Measurements from ENCODE around the gene APPL2.
A peak's percentile ranks its signal among the peaks of the same experiment; 100 is the strongest.

APPL2 gene

DNA sequence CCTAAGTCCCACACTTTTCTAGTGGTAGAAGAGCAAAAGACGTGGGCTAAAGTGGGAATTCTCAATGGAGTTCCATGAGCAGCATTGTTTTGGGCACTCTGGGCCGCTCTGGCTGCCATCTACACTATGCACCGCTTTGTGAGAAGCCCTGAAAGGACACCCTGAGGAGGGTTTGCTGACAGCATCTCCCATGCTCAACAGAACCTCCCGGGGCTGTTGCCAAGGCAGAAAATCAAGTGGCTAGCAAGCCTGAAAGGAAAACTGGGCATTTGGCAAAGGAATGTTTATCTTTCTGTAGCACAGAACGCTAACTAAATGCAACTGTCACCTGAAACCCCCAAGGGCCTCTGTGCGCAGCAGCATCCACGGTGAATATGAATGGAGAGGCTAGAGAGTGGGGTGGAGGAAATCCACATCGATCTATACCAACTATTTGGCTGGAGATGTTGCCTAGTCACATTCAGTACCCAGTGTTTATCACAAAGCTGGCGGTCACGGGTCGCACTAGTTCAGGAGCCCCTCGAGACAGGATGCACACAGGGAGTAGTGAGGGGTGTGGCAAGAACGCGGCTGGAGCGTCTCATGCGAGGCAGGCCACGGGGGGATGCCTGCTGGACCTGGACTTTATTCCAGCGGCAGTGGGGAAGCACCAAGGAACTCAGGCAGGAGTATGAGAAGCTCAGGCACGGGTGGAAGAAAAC lies 14.2 kb downstream of the APPL2 start:
- no peak for DNase-seq

DNA sequence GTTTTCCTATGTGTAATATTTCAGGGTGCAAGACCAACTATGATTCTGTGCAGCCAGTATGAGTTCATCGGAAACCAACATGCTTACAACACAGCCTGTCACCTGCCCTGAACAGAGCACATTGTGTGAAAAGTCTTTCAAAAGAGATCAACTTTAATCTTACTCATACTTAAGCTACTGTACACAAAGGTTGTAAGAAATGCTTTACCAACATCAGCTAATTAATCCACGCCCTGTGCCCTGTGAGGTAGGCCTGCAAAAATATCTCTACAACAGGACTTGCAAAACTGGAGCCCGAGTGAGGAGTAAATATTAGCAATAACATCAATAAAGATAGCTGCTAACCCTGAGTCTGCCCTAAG lies 15.1 kb downstream of the APPL2 start:
- DNase-seq = no peak

DNA sequence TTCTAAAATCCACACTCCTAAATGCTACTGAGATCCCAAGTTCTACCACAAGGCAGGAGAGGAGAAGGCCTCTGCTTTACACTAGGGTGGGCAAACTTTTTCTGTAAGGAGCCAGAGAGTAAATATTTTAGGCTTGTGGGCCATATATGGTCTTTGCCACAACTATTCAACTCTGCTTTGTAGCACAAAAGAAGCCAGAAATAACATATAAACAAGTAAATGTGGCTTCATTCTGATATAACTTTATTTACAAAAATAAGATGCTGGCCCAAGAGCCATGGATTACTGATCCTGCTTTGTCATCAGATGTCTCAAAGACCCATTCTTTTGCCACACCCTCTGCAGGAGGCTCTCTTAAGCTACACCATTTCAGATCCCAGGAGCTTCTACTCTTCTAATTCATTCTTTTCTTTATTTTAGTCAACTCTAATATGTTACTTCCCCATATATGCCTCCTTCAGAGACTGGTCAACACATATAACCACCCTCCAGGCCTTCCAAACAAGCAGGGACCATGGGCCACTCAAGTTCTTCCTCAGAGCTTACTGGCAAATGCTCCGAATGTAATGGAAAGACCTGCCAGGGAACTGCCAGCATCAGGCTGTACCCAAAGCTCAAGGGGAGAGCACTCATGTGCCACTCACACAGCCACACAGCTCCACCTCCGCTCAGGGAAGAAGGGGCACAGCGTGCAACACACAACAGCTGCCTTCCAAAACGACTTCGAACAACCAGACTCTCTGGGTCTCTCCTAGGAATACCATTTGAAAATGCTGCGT lies 15.6 kb downstream of the APPL2 start:
- no peak for DNase-seq

DNA sequence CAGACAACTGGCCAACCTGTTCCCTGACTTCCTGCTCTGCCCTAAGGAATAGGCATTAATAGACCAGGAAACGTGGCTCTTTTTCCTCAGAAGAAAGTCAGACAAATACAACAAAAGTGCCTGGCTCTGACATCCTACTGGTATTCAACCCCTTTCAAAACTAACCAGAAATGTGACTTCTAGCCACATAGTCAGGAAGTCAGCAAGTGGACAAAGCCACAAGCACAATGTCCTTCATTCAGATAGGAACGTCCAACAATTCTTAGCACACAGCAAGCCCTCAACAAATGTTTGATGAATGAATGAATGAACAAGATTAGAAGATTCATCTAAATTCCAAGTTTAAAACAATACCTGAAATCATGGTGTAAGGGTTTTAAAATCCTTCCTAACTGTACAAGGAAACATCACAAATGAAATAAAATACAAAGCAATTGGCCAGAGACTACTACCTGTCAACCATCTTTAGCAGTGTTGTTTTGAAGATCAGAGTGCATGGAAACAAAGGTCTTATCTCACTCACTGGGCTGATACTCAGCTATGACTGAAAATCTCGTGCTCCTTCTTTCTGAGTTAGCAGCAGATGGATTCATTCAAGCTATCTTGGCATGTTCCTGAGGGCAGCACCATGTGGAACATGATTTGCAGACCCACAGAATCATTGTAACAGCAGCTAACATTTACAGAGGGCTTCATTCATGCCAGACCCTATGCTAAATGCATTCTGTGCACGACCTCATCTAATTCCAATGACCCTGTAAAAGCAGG lies 16.5 kb downstream of the APPL2 start:
- DNase-seq = no peak

DNA sequence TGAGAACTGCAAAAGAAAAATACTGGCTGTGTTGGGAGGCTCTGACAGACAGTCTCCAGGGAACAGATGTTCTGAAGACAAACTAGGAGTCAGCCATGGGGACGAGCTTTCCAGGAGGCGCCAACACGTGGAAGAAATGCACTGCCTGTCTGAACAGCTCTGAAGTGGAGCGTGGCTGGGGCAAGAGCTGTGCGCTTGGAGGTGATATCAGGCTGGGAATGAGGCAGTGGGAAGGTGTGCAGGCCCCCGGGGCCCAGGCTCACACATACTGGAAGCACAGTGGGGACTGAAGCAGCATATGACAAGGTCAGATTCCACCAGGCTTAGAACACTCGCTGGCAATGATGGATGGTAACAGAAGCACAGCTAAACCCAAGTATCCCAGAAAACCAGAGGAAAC lies 17.5 kb downstream of the APPL2 start:
- DNase-seq = no peak

DNA sequence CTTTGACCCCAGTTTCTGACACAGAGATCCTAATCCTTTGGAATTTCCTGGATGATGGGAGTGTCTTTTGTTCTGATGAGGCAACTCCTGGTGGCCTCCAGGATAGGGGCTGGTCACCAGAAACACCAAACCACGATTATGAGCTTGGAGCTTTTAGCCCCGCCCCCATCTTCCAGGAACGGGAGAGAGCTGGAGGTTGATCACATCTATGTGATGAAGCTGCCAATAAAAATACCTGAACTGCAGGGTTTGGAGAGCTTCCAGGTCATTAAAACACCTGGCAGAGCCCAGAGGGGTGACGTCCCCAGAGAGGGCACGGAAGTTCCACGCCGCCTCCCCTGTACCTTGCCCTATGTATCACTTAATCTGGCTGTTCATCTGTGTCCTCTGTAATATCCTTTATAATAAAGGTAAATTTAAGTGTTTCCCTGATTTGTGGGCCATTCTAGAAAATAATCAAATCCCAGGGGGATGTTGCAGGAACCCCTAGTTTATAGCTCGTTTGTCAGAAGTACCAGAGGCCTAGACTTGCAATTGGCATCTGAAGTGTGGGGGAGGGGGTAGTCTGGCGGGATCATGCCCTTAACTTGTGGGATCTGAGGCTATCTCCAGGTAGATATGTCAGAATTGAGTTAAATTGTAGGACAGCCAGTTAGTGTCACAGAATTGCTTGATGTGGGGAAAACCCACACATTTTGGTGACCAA lies 21.2 kb downstream of the APPL2 start:
- no peak for DNase-seq

DNA sequence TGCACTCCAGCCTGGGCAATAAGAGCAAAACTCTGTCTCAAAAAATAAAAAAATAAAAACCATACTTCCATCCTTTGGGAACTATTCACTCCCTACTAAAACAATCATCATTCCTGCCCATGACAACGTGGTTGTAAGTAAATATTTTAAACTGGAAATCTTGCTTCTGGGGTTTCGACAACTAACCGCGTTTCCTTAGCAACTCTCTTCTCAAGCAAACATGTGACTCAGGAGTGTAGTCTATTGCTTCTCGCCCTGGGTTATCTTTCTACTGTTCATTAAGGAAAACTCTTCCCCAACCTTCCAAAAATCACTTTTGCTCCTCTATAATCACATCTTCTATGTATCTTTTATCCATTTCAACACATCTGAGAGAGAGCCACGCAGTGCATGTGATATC lies 21.8 kb downstream of the APPL2 start:
- DNase-seq = no peak

DNA sequence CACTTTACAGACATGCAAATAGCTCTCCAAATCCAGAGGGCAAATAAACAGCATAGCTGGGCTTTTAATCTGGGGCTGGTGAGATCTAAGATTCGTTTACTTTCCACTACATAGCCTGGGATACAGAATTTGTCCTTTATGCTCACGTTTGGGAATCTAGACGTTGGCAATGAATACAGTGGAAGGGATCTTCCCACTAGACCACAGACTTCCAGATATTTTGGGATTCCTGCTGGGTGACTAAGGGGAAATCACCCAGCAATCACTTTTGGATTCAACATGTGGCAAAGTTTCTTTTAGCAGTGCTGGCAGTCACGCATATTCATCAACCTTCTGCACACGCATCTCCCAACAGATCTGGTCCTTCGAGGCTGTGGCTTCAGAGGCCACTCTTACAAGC lies 23.5 kb downstream of the APPL2 start:
- DNase-seq = no peak

DNA sequence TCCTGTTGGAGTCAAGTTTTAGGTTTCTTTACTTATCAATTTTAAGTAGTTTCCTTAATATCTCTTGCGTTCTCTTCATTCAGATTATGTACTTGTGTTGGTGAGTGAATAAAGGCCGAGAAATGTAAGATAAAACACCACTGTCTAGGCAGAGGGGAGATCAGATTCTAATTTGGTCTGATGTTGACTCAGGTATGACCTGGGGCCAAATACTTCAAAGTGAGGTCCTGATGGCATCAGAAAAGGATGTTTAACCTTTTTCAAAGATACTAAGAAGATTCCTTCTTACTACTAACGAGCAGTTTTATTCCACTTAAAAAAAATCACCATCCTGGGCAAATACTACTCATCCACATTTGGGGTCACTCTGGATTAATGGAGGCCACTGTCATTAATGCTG lies 26.9 kb downstream of the APPL2 start:
- no peak for DNase-seq

DNA sequence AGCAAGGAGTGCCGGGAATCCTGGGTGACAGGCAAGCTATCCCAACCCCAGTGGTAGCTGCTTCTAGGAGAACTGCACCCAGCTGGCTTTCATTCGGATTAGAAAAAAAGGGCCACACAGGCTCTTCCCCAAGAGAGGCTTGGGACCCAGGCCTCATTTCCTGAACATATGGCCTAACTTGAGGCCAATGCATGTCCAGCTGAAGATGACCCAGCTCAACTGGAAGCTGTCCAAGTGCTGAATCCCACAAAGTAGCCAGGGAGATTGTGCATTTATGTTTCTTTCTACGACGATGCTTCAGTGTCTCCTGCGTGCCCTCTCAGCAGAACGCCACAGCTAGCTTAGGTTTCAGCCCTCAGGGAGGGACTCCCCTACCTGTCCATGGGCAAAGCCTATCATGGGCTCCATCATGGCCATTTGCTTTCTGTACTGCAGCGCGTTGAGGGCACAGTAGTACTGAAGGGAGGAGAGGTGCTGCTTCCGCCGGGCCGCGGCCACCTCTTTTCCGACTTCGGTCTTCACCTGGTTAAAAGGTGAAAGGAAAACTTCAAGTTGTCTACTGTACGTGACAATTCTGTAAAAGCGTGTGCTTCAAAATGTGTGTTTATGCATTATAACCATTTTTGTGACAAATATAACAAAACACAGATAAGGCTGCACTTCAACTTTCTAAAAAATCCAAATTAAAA lies 29.1 kb downstream of the APPL2 start:
- no peak for DNase-seq

DNA sequence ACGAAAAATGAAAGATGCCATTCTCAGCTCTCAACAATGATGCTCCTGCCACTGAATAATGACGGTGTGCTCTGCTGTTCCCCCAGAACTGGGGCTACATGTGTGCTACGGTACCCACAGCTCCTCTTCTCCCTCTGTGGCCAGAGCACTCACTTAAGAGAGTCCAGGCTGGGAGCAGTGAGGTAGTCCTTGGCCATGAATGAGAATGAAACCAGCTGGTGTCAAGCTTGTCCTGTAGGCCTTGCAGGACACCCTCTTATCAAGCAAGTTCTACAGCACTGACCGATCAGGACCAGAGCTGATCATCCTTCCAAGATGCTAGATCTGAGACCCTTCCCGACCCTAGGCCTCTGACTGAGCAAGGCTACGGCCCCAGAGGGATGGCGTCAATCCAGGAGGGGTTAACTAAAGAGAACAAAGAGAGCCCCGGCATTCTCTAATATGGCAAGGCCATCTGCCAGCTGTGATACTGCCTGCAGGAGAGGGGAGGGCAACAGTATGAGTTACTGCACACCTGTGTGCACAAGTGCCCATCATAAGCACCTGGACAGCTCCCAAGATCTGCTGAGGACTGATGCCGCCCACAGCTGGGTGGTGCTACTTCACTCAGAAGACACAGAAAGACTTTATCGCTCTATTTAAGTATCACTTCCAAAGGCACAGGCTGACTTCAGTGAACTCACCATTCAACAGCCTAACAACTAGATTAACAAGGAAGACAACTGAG lies 30.5 kb downstream of the APPL2 start:
- DNase-seq = no peak

DNA sequence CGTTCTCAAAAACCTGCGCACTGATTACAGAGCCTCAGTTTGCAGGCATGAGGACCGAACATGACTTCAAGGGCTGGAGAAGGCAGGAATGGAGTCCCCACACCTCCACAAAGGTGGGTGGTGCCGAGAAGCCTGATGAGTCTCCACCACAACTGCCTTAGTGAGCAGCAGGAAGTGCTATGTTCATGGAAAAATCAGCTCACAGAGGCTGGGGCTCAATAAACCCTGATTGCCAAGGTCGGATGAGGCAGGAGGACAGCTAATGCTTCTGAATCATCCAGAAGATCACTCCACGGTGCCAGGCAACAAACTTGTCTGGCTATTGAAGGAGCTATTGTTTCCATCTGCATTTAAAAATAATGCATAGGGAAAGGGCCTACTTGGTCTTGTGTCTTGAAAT lies 31.1 kb downstream of the APPL2 start:
- peak; percentile 6 for DNase-seq

DNA sequence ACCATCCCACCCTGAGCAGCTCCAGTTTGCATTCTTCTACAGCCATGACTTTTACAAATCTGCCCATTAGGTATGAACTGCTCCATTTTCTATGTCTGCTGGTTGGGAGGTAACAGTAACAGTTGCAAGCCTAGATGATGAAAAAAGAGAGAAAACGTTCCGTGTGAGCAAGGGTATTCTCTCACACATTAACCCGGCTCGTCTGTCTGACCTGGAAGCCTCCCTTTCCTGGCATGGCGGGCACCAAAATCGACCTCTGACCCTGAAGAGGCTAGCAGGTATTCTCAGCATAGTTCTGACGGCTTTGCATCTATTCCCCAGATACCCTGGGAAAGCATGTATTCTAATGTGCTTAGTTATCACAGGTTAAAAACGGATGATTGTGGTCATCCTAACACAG lies 31.8 kb downstream of the APPL2 start:
- no peak for DNase-seq

DNA sequence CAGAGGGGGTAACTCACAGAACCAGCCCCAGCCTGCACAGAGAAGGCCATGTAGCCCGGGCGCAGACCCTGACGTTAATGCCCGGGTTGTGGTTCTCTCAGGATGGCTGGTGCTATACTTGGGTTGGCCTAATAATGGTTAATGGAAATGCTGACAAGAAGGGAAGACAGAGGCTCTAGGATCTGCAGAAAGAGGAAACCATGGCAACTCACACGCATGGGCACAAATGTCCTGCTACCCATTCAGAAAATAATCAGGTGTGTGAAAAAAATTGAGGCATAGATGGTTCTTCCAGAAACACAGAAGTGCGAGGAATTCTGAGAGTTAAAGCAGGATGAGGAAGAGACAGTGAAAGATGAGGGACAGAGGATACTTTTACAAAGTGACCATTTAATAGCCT lies 33.8 kb downstream of the APPL2 start:
- no peak for DNase-seq

DNA sequence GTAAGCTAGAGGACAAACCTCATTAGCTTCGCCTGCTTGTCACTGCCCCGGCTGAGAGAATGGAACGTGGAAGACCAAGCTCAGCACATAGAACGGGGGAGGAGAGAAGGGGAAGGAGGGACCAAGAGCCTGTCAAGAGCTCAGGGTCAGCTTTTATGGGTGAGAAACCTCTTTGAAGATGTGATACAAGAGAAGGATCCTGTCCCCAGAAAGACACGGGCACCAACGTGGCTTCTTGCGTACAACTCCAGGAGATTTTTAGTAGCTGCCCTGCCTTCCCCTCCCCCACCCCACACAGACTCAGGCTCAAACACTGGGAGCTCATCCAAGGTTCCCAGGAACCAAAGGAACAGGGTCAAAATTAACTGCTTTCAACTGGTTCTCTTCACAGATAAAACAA lies 34.7 kb downstream of the APPL2 start:
- no peak for DNase-seq

DNA sequence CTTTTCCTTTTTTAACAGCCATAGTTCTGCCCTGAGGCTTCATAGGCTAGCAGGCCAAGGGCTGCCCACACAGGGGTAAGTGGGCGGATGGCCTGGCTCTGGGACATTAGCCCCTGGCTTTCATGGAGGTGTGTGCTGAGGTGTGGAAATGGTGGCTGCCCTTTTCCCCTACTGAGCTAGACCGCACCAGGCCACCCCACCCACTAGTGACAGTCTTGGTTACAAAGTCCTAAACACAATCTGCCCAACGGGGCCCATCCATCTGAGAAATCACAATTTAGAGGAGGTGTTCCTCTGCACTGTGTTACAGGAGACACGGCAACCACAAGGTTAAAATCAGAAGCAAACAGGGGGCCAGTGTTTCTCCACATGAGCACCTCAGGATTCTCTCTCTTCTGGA lies 35.6 kb downstream of the APPL2 start:
- no peak for DNase-seq

DNA sequence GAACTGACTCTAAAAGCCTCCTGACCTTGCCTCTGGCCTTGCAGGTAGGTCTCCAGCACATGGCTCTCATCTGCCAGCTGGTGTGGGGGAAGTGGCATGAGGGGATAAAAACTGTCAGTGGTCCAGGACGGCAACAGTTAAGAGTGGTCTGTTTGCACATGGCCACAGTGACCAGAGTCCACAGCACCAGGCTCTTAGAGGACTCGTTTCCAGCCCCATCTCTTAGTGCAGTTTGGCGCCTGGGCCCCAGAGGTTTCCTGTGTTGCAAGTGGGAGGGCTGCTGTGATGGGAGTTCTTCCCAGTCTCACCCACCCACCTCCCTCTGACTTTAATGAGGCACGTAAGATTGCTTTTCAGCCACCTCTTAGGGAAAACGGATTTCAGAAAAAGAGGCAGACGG lies 37.0 kb downstream of the APPL2 start:
- no peak for DNase-seq

DNA sequence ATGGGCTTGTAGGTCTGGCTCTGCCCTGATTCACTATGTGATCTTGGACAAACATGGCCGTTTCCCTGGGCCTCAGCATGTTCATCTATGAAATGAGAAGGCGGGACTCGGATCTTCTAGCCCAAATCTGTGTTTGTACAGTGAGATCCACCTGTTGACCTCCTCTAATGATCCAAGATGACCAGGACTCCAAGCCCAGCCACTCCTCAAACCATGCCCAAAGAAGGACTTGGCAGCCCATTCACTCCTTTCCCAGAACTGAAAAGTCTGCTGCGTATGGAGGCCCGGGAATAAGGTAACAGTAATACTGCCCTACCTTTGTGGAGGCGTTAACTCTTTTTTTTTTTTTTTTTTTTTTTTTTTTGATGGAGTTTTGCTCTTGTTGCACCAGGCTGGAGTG lies 39.9 kb downstream of the APPL2 start:
- DNase-seq = no peak

DNA sequence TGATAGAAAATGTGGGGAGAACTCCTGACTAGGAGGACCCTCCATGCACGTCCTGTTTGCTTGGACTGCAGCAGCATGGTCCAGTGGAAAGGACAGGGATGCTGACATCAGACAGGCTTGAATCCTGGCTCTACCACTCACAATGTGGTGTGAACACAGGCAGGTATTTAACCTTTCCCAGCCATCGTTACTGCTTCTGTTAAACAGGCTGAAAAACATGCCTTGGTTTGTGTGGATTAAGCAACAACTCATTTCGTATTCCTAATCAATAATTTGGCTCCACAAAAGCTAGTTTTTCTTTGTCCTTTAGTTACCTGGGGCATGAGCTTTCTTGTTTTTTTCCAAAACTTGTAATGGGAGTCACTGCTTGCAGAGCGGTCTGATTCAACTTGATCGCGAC lies 41.0 kb downstream of the APPL2 start:
- DNase-seq = no peak

DNA sequence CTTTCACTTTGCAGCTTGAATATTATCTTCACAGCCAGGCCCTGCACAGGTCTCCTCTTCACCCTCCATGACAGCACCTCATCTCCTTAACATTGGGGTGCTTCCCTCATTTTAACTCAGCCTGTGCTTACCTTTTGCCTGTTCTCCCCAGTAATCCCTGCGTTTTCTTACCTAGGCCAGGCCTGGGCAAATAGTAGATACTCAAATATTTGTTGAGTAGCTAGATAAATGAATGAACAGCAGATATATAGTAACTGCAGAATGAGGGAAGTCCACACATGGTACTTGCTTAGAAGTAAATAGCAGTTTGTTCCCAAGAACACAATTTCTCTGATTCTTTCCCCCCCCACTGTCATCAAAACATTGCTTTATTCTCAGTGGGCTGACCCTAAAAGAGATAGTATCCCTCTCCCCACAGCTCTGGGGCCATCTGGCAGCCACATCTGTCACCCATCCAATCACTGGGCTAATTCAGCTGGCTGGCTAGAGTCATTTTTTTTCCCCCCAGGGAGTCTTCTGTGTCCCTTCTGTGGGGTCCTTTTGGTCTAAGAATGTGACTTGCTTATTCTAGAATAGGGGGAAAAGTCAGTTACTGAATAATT lies 43.2 kb downstream of the APPL2 start:
- no peak for DNase-seq

DNA sequence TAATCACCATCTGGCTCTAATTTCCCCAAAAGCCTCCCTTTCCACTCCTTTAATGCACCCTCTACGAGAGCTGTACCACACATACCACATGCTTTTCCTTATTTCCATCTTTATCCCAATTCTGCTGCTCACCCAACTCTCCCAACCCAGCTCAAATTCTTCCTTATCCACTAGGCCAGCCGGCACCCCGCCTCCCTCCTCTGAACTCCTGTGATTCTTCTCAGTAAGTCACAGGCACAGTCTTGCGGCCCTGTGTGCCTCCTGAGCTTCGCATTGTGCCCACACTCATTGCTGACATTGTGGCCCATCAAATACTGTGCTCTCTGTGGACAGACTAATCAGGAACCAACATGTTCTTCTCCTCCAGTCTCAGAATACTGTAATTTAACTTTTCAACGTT lies 45.4 kb downstream of the APPL2 start:
- no peak for DNase-seq

DNA sequence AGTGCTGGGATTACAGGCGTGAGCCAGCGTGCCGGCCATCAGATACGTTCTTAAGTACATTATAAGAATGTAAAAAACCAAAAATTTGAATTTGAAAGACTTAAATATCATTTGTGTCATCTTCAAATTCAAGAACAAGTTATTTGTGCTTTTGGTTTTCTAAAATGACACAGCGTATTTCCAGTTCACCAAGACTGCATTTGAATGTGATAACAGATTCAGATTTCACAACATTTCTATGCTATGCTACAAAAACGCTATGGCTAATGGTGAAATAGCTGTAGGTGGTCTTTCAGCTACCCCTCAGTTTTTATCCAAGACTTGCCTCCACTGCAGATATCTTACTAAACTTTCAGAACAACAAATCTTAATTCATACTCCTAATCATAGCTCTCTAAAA lies 46.7 kb downstream of the APPL2 start:
- no peak for DNase-seq
